H1 (cell line): ENCODE results near the gene GLYR1. TPM values are rescaled to one million over a fixed set of nuclear protein-coding genes. Genes with fewer than 3 reads are reported as not detected.

Experiments used
- CTCF ChIA-PET: fragments of 300-600 bp; sonication (Branson Sonifier 250); formaldehyde crosslinking; loops from one replicate; lab custom pipeline; 2021; ENCODE audit not compliant: partially characterized antibody; lab: Charles Lee
- POLR2A ChIA-PET: fragments of 300-600 bp; sonication (Branson Sonifier 250); formaldehyde crosslinking; loops from one replicate; lab custom pipeline; 2021; ENCODE audit warnings: inconsistent platforms; ENCODE audit not compliant: partially characterized antibody; lab: Charles Lee
- DNase-seq, 2 experiments: peaks; one replicate each; pipeline versions ENCODE4 v3.0.0 to v3.0.0-alpha.2; 2010 to 2022; ENCODE audit warnings: low spot score in 2 of 2, low read depth in 1 of 2, mixed read lengths in 1 of 2
- FAIRE-seq: peaks from 2 replicates; lab custom pipeline; 2011; peaks lifted over from hg19 to GRCh38; lab: Jason Lieb, UNC
- H2AFZ ChIP-seq: 2 replicates; pipeline ENCODE4 v1.8.1; 2012; ENCODE audit warnings: low read length, inconsistent platforms
- H2AK5ac ChIP-seq: 2 replicates; pipeline ENCODE4 v1.6.1; 2013; ENCODE audit warnings: low read depth, low read length
- H2BK120ac ChIP-seq: replicated peaks from 2 replicates; pipeline ENCODE3; 2013; ENCODE audit warnings: low read depth, low read length, inconsistent platforms
- H2BK12ac ChIP-seq: 2 replicates; pipeline ENCODE4 v1.6.1; 2013; ENCODE audit warnings: low read depth, low read length
- H2BK15ac ChIP-seq: 2 replicates; pipeline ENCODE4 v1.6.1; 2013; ENCODE audit warnings: low read length
- H2BK20ac ChIP-seq: 2 replicates; pipeline ENCODE4 v1.6.1; 2013; ENCODE audit warnings: low read length
- H2BK5ac ChIP-seq: 2 replicates; pipeline ENCODE4 v1.6.1; 2013; ENCODE audit warnings: low read depth, low read length
- H3K14ac ChIP-seq: 2 replicates; pipeline ENCODE4 v1.6.1; 2013; ENCODE audit warnings: inconsistent platforms; ENCODE audit not compliant: insufficient read length
- H3K18ac ChIP-seq: 2 replicates; pipeline ENCODE4 v1.6.1; 2013; ENCODE audit warnings: low read length; ENCODE audit errors: extremely low read depth
- H3K23ac ChIP-seq: 2 replicates; pipeline ENCODE4 v1.6.1; 2013; ENCODE audit warnings: inconsistent platforms; ENCODE audit not compliant: insufficient read length
- H3K23me2 ChIP-seq: 2 replicates; pipeline ENCODE4 v1.6.1; 2013; ENCODE audit warnings: low read depth, low read length
- H3K27ac ChIP-seq: 2 replicates; pipeline ENCODE4 v1.6.1; 2011; ENCODE audit warnings: low read depth, low read length, inconsistent platforms
- H3K27me3 ChIP-seq, 4 experiments: replicated peaks in 1 of 4; 1 replicate in 1 of 4; 2 replicates in 3 of 4; pipeline versions ENCODE4 v1.6.1 to v1.8.1; 2011 to 2013; ENCODE audit warnings: low read length in 3 of 4, mild to moderate bottlenecking in 3 of 4, inconsistent platforms in 2 of 4, mixed read lengths in 2 of 4, moderate library complexity in 1 of 4; ENCODE audit not compliant: control insufficient read depth in 3 of 4, insufficient read depth in 3 of 4; ENCODE audit errors: extremely low read depth in 1 of 4
- H3K36me3 ChIP-seq, 4 experiments: 2 replicates each; pipeline versions ENCODE4 v1.6.1 to v1.8.1; 2011 to 2013; ENCODE audit warnings: mild to moderate bottlenecking in 4 of 4, low read length in 3 of 4, moderate library complexity in 2 of 4, control low read depth in 1 of 4, inconsistent platforms in 1 of 4; ENCODE audit not compliant: insufficient read depth in 4 of 4, control insufficient read depth in 2 of 4
- H3K4ac ChIP-seq: replicated peaks from 2 replicates; pipeline ENCODE3; 2013; ENCODE audit warnings: low read length, low read depth, mixed read lengths, inconsistent platforms; ENCODE audit not compliant: insufficient read length
- H3K4me1 ChIP-seq, 4 experiments: replicated peaks in 1 of 4; 1 replicate in 1 of 4; 2 replicates in 3 of 4; pipeline versions ENCODE4 v1.6.1 to v1.8.1; 2011 to 2013; ENCODE audit warnings: low read length in 3 of 4, inconsistent platforms in 2 of 4, mixed read lengths in 1 of 4; ENCODE audit not compliant: insufficient read depth in 4 of 4, control insufficient read depth in 3 of 4
- H3K4me2 ChIP-seq, 2 experiments: 2 replicates each; pipeline versions ENCODE4 v1.6.1 to v1.8.1; 2011 to 2013; ENCODE audit warnings: low read depth in 2 of 2, low read length in 2 of 2, control low read depth in 1 of 2, inconsistent platforms in 1 of 2, mild to moderate bottlenecking in 1 of 2; ENCODE audit not compliant: insufficient read depth in 1 of 2
- H3K4me3 ChIP-seq, 4 experiments: fragments of 200-600, 300-600 bp in 1 of 4; sonication (generic), shearing (Covaris generic), sonication (Bioruptor Twin) in 1 of 4; 2 replicates each; pipeline versions ENCODE4 v1.5.1 to v1.8.1; 2011 to 2016; ENCODE audit warnings: low read length in 4 of 4, low read depth in 3 of 4, control low read depth in 2 of 4, inconsistent platforms in 2 of 4, mild to moderate bottlenecking in 2 of 4, mixed read lengths in 1 of 4, moderate library complexity in 1 of 4; ENCODE audit not compliant: insufficient read depth in 2 of 4; ENCODE audit errors: extremely low read depth in 1 of 4
- H3K56ac ChIP-seq: replicated peaks from 2 replicates; pipeline ENCODE3; 2013; ENCODE audit warnings: low read depth, mild to moderate bottlenecking, mixed read lengths, low read length, inconsistent platforms; ENCODE audit not compliant: insufficient read length
- H3K79me1 ChIP-seq: 2 replicates; pipeline ENCODE4 v1.6.1; 2013; ENCODE audit warnings: low read depth, low read length, control low read depth
- H3K79me2 ChIP-seq, 2 experiments: 2 replicates each; pipeline versions ENCODE4 v1.6.1 to v1.8.1; 2012 to 2013; ENCODE audit warnings: low read length in 2 of 2, mild to moderate bottlenecking in 2 of 2, inconsistent platforms in 1 of 2; ENCODE audit not compliant: insufficient read depth in 2 of 2, control insufficient read depth in 1 of 2
- H3K9ac ChIP-seq, 4 experiments: replicated peaks in 1 of 4; 1 replicate in 1 of 4; 2 replicates in 3 of 4; pipeline versions ENCODE4 v1.6.1 to v1.8.1; 2011 to 2013; ENCODE audit warnings: low read depth in 3 of 4, low read length in 3 of 4, control low read depth in 2 of 4, mild to moderate bottlenecking in 2 of 4, moderate library complexity in 2 of 4, inconsistent platforms in 1 of 4; ENCODE audit errors: extremely low read depth in 1 of 4
- H3K9me3 ChIP-seq, 2 experiments: 2 replicates each; pipeline versions ENCODE4 v1.6.1 to v1.8.1; 2012 to 2013; ENCODE audit warnings: mild to moderate bottlenecking in 2 of 2, moderate library complexity in 2 of 2, control low read depth in 1 of 2, inconsistent platforms in 1 of 2, low read depth in 1 of 2, low read length in 1 of 2, mixed read lengths in 1 of 2; ENCODE audit not compliant: insufficient read depth in 2 of 2
- H4K20me1 ChIP-seq, 2 experiments: replicated peaks in 1 of 2; 2 replicates each; pipeline versions ENCODE3 to v1.8.1; 2011 to 2013; ENCODE audit warnings: inconsistent platforms in 2 of 2, low read length in 2 of 2, mild to moderate bottlenecking in 1 of 2; ENCODE audit not compliant: insufficient read depth in 2 of 2, control insufficient read depth in 1 of 2
- H4K5ac ChIP-seq: 2 replicates; pipeline ENCODE4 v1.6.1; 2013; ENCODE audit warnings: low read length, low read depth, mixed read lengths, inconsistent platforms; ENCODE audit not compliant: insufficient read length
- H4K8ac ChIP-seq: 2 replicates; pipeline ENCODE4 v1.8.0; 2013; ENCODE audit warnings: mild to moderate bottlenecking, moderate library complexity, low read length, inconsistent platforms; ENCODE audit not compliant: insufficient read depth; ENCODE audit errors: extremely low read depth
- H4K91ac ChIP-seq: replicated peaks from 2 replicates; pipeline ENCODE3; 2013; ENCODE audit warnings: low read length, mixed read lengths, inconsistent platforms; ENCODE audit not compliant: insufficient read length
- BCL11A ChIP-seq, 2 experiments: IDR thresholded peaks; one replicate each; pipeline ENCODE4 v1.6.1; 2011; ENCODE audit warnings: low read depth in 2 of 2, low read length in 2 of 2, mild to moderate bottlenecking in 2 of 2
- BRCA1 ChIP-seq: IDR thresholded peaks from 2 replicates; pipeline ENCODE4 v1.6.1; 2012; ENCODE audit warnings: low read depth, low read length, improper control_type of control experiment
- CTCF ChIP-seq, 3 experiments: IDR thresholded peaks; 1 replicate in 2 of 3; 2 replicates in 1 of 3; pipeline versions ENCODE4 v1.5.1 to v1.6.1; 2011; ENCODE audit warnings: low read length in 3 of 3, mild to moderate bottlenecking in 3 of 3, inconsistent platforms in 2 of 3, low read depth in 1 of 3, moderate library complexity in 1 of 3; ENCODE audit not compliant: insufficient read depth in 1 of 3; ENCODE audit errors: control extremely low read depth in 1 of 3
- GTF2F1 ChIP-seq: IDR thresholded peaks from 2 replicates; pipeline ENCODE4 v1.6.1; 2012; ENCODE audit warnings: low read depth, low read length, improper control_type of control experiment, borderline replicate concordance
- KDM5A ChIP-seq: fragments of 200-600 bp; IDR thresholded peaks from 2 replicates; pipeline ENCODE4 v1.7.1; 2012; ENCODE audit warnings: mild to moderate bottlenecking, low read length, inconsistent platforms, mixed read lengths
- NANOG ChIP-seq: IDR thresholded peaks from 2 replicates; pipeline ENCODE4 v1.6.1; 2011; ENCODE audit warnings: low read length, low read depth, mild to moderate bottlenecking, inconsistent platforms; ENCODE audit not compliant: insufficient read depth, poor library complexity, severe bottlenecking
- RBBP5 ChIP-seq: IDR thresholded peaks from 2 replicates; pipeline ENCODE4 v1.7.1; 2012; ENCODE audit warnings: low read depth, mild to moderate bottlenecking, inconsistent platforms, low read length, moderate library complexity, borderline replicate concordance
- SRF ChIP-seq: IDR thresholded peaks from 2 replicates; pipeline ENCODE4 v1.6.1; 2011; ENCODE audit warnings: mild to moderate bottlenecking, low read depth, low read length, moderate library complexity
- SUZ12 ChIP-seq: fragments of 200-600 bp; sonication (generic); IDR thresholded peaks from 2 replicates; pipeline ENCODE4 v1.6.1; 2012; ENCODE audit warnings: mild to moderate bottlenecking, inconsistent platforms, low read length, moderate library complexity, mixed read lengths
- WGBS, 2 experiments: shearing (Covaris generic) in 1 of 2; methylation state at CpG; one replicate each; pipeline versions ENCODE4 v1.1.6 to v1.1.7; 2013 to 2015; ENCODE audit warnings: low lambda C conversion rate in 2 of 2, mixed read lengths in 2 of 2, inconsistent platforms in 1 of 2, low coverage in 1 of 2, missing lambda C conversion rate in 1 of 2; ENCODE audit not compliant: insufficient replicate concordance in 2 of 2, insufficient coverage in 1 of 2, insufficient read length in 1 of 2; ENCODE audit errors: extremely low coverage in 1 of 2, missing lambda C conversion rate in 1 of 2; 5-methylcytosine and 5-hydroxymethylcytosine counted together
- polyA plus RNA-seq, 7 experiments: library from polyadenylated mRNA; depleted of rRNA in 3 of 7; stranded (reverse) in 5 of 7; unstranded in 2 of 7; fragments of >200 nt in 5 of 7; fragments of 200-250 nt in 2 of 7; gene quantifications; 1 replicate in 5 of 7; 2 replicates in 1 of 7; 4 replicates in 1 of 7; pipeline versions ENCODE4 v1.2.1 to v1.2.3, GENCODE V29; 2011 to 2013; ENCODE audit warnings: missing spikeins in 2 of 7, mixed read lengths in 2 of 7
- total RNA-seq: library from RNA; stranded (reverse); fragmentation: NEBNext Ultra II Directional; extraction: Animal tissue kit (Norgen Biotek cat#: 25700); gene quantifications from 2 replicates; pipeline ENCODE4 v1.2.1, GENCODE V29; 2021

The GLYR1 gene
- total and polyA plus RNA-seq, 2 of the 8 experiments (the other 6 are each of a cell fraction or from before 2014, with no cell fraction given), result 50.2 to 115 TPM

- no peaks in the 10 kb centered on the region for H3K27me3 ChIP-seq
- no peak overlapping the region for H2AK5ac ChIP-seq
- no peak overlapping the region for H2BK5ac ChIP-seq
- H3K14ac ChIP-seq, result no peak overlapping the region
- H4K91ac ChIP-seq, result no peak overlapping the region
- WGBS, 2 experiments, result 78% methylated on average over 3 of the region's 3 CpGs; no CpG with 5 or more reads in 1 of the 2 experiments
- peaks cover 10% of the 10 kb centered on the region for H3K23me2 ChIP-seq
- no peak overlapping the region for H3K18ac ChIP-seq
- no peaks in the 10 kb centered on the region for H4K20me1 ChIP-seq
- H3K9me3 ChIP-seq, result no peaks in the 10 kb centered on the region
- H3K9ac ChIP-seq, result no peak overlapping the region
- no peak overlapping the region for H4K5ac ChIP-seq
- H4K8ac ChIP-seq, result no peak overlapping the region
- no peak overlapping the region for H3K23ac ChIP-seq
- no peak overlapping the region for H3K27ac ChIP-seq
- peaks cover 0 to 3% (median 1%) of the 10 kb centered on the region in 4 experiments; a peak in 2 of 7 replicates for H3K4me1 ChIP-seq
- FAIRE-seq, result no peak
- H2AFZ ChIP-seq, result no peak overlapping the region
- H3K4me2 ChIP-seq, result no peak overlapping the region
- no peak overlapping the region for H2BK20ac ChIP-seq
- no peak overlapping the region for H2BK12ac ChIP-seq
- ChIA-PET CTCF (interaction anchor here (1.1 kb wide), 1 partner anchor 16 kb away, joined by 3 read pairs; no protein-coding TSS in a partner anchor), POLR2A (interaction anchor here (1.1 kb wide), 2 partner anchors 10 to 73 kb away, joined by 3 read pairs; no protein-coding TSS in a partner anchor)
- no peak overlapping the region for H3K4me3 ChIP-seq
- 0 out of 4 replicates have a peak, but pooled peaks cover 0 to under 1% of the 10 kb centered on the region in 2 experiments for H3K79me2 ChIP-seq
- DNase-seq, result no peak
- no peak overlapping the region for H3K4ac ChIP-seq
- no peaks in the 10 kb centered on the region for H3K79me1 ChIP-seq
- H3K36me3 ChIP-seq, result no peaks in the 10 kb centered on the region
- H2BK120ac ChIP-seq, result no peak overlapping the region
- H2BK15ac ChIP-seq, result no peak overlapping the region
- H3K56ac ChIP-seq, result no peak overlapping the region
- TF ChIP-seq NANOG (no peak), SRF (no peak), CTCF (IDR thresholded peaks at IDR 0.05; ENCODE audit: control extremely low read depth in 1 of 3, insufficient read depth in 1 of 3, low read depth in 1 of 3, low read length in 3 of 3) (no peak), GTF2F1 (no peak), SUZ12 (no peak), RBBP5 (no peak), BCL11A (IDR thresholded peaks at IDR 0.05; ENCODE audit: low read depth in 2 of 2, low read length in 2 of 2) (no peak), KDM5A (no peak), BRCA1 (no peak)
Observed at GRCh38 chr16:4771646-4772045, 75.4 kb downstream of the GLYR1 start.
